CD4-positive, alpha-beta T cell treated with Interleukin-1 beta for 1 hour (primary cell): Measurements from ENCODE around the gene LAGE3.
"Not testable (repeated sequence)": the region's sequence is repeated elsewhere in the genome, so short reads cannot be mapped to it uniquely, and the experiment has no call there.

Source experiments
- DNase-seq, 2 donors: peaks; one replicate each; pipeline ENCODE4 v3.0.0-alpha.2; 2020 to 2022

The LAGE3 gene

DNA sequence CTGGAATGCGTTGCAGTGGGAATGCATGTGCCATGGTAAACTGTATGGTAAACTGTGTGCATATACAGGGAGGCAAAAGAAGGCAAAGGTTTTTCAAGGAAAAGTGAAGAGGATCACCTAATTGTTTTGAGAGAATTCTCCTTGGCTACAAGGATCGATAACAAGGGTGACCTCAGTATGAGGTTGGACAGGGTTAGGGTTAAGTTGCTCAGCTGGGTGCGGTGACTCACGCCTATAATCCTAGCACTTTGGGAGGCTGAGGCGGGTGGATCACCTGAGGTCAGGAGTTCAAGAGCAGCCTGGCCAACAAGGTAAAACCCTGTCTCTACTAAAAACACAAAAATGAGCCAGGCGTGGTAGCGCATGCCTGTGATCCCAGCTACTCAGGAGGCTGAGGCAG is 22.3 kb upstream of the LAGE3 start:
- not testable (repeated sequence) for DNase-seq

DNA sequence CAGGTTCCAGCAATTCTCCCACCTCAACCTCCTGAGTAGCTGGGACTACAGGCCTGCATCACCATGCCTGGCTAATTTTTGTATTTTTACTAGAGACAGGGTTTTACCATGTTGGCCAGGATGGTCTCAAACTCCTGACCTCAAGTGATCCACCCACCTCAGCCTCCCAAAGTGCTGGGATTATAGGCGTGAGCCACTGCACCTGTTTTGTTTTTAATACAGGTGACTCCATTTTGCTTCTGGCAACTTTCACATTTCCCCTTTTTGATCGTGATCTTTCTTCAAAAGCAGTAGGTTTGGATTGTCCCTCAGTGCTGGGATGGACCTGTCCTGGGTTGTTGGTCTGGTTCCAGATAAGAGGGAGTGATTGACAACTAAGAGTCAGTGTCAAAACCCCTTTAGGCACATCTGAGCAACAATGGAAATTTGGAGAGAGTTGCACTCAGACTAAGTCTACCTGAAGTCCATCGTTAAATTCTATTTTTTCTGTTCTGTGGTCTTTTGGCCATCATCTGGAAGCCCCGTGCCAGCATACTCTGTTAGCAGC is 17.6 kb upstream of the LAGE3 start:
- not testable (repeated sequence) for DNase-seq

DNA sequence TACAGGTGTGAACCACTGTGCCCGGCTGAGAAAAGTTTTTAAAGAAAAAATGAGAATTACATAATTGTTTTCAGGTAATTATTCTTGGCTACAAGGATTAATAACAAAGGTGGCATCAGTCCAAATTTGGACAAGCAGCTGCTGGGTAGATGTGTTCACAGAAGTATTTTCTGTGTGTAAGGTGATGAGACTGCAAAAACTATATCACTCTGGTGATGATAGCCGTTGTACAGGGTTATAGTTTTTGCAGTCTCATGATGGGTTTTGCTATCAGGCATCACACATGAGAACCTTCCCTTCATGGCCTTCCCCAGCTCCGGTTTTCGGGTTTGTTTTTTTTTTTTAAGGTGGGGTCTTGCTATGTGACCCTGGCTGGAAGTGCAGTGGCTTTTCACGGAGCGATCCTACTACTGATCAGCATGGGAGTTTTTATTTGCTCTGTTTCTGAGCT is 16.4 kb upstream of the LAGE3 start:
- DNase-seq, result no peak

DNA sequence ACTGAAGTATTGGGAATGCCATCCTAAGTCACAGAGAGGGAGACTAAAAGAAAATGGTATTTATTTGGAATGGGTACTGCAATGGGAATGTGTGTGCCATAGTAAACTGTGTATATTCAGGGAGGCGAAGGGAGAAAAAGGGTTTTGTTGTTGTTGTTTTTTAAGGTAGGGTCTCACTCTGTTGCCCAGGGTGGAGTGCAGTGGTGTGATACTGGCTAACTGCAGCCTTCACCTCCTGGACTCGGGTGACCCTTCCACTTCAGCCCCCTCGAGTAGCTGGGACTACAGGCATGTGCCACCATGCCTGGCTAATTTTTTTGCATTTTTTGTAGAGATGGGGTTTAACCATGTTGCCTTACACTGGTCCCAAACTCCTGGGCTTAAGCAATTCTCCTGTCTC is 15.6 kb upstream of the LAGE3 start:
- no peak for DNase-seq

DNA sequence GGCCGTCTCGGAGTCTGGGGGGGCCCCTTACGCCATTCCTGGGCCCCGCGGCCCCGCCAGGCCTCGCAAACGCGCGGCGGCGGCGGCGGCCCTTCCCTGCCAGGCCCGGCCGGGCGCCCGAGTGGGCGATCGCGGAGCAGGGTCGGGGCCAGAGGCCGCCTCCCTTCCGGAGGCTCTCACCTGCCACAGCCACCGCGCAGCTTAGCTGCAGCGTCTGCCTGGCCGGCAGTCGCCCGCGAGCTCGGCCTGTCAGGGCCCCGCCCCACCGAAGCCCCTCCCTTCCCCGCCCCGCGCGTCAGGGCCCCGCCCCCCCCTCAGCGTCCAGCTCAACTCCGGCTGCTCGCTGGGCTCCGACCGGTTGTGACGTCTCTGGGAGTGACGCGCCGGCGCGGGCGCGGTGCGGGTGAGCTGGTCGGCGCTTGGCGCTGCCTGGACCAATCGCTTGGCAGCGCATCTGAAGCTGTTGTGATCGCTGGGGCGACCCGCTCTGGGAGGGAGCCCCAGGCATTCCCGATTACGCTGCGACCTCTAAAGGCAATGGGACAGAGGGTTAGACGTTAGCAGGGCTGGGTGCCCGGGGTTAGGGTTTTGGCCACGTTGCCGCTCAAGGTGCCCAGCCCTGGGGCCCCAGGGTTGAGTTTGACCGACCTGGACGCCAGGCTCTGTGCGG is 11.5 kb upstream of the LAGE3 start, which contains the start of gene SLC10A3:
SLC10A3 (minus strand) TSS at position 216 of the 670 bp plus-strand sequence. CDS start 1,689 bp downstream, outside the sequence.
- DNase-seq, result peak; percentile 93 to 96

DNA sequence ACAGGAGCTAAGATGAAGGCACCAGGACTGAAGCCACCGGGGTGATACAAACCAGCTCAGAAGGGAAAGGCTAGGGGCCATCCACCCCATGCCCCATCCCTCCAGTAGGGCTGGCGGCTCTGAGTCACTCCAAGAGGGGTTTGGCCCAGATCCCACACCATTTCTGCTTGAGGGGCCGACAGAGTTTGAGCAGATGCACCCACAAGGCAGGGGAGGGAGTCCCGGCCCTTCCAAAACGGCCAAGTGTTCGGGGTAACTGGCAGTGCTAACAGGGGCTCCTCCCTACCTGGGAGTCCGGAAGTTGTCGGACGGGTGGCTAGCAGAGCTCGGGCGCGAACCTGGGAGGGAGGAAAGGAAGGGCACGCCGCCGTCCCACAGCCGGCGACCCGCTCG is 10.9 kb upstream of the LAGE3 start:
- no peak for DNase-seq

DNA sequence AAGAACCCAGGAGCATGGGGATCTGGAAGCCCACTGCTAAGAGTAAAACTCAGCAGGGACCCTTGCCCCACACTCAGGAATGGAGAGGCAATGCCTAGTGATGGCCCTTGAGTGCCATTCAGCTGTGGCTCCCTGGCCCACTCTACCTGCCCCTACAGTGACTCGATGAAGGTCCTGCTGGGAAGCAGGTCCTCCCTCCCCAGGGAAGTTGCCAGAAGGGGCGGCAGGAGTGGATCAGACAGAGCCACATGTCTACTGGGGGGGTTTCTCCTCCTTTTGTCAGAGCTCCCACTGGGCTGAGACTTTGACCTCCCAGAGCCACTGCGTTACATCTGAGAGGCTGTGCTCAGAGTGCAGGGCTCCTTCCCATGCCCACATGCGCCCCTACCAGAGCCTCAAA is 10.1 kb upstream of the LAGE3 start:
- no peak for DNase-seq

DNA sequence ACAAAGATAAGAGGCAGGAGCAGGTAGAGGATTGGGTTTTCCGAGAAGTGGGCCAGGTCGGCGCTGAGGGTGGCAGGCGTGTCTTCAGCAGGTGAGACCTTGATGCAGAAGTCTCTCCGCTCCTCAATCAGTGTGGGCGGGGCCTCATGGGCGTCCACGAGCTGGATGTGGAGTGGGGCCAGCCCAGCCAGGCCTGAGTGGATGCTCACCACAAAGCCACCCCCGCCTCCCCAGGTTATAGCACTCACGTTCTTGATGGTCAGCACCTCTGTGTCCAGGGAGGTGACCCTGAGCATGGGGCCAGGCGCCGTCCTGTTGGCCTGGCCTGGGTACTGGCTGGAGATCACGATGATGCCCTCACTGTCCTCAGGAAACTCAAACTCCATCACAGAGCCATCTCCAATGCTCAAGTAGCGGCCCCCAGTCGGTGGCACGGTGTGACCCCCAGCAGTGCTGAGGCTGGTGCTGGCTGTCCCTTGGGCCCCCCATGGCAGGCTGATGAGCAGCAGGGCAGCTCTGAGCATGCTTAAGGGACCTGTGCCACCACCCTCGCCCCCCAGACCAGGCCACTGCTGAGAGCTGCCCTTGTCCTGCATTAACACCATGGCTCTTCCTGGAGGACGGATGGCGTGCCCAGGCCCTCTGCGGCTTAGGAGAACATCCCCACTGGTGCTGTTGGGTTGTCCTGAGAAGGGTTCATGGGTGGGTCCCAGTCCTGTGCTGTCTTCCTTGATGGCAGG is 9.4 kb upstream of the LAGE3 start:
- DNase-seq, result no peak

DNA sequence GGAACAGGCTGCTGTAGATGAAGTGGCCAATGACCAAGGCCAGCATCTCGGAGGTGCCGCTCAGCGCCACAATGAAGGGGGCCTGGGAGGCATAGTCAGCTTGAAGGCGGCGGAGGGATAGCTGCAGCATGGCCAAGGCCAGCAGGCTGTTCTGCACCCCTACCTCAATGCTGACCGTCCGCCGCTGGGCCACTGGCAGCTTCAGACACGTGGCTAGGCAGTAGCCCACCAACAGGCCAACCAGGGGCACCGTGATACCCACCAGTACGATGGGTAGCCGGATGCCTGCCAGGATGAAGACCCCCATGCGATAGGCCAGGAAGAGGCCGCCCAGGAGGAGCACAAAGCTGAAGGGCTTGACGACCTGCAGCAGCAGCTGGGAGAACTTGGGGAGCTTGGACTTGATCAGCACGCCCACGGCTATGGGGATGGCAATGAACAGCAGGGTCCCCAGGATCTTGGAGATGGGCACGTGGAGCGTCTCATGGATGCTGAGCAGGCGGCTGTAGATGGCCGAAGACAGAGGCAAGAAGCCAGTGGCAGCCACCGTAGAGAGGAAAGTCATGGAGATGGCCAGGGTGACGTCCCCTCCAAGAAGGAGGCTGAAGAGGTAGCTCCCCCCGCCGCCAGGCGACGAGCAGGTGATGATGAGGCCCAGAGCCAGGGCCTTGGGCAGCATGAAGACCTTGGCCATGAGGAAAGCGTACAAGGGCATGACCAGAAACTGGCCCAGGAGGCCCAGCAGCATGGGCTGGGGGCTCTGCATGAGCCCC is 8.6 kb upstream of the LAGE3 start:
- DNase-seq, result no peak

DNA sequence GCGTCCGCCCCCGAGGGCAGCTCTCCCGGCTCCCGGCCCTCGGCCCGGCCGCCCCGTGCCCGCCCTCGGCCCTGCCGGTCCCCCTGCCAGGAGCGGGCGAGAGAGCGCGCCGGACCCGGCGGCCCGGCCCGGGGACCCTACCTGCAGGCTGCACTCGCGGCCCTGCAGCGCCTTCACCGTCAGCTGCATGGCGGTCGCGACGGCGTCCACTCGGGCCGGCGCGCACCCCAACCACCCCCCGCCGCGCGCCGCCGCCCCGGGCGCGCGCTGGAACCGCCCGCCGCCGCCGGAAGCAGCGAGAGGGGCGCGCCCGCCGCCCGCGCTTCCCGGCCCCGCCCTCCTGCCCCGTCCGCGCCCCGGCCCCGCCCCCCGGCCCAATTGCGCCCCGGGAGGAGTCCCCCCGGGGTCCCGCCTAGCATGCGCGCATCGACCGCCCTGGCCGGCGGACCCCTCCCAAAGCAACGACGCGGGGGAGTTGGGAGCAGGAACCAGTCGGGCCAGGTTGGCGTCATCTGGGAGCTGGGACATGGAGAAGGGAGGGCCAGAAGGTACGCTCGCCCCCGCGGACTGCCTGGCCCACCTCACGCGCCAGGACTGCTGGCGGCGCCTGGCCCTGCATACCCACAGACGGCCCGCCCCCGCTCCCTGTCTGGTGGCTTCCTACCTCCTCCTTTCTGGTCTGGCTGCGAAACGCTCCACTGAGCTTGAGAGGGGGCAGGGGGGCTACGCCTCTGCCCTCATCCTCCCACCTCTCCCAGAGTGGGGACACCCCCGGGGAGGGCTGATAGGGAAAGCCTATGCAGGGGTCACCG is 7.5 kb upstream of the LAGE3 start, which contains the start of gene UBL4A:
UBL4A (minus strand) TSS at position 220 of the 812 bp plus-strand sequence; CDS start at position 189, 31 bp downstream.
- DNase-seq, result peak; percentile 61 to 65

DNA sequence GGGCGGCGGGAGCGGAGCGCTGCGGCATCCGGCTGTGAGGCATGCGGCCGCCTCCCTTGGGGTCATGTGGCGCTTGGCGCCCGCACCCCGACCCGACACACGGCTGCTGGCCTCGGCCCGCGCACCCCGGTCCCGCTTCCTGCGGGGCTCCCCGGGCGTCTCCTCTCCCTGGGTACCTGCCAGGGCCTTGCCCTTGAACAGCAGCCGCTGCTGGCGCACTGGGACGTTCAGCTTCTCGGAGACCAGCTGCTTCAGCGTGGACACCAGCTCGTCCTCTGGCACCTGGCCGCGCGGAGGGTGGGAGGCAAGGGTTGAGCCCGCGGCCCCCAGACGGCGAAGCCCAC is 6.9 kb upstream of the LAGE3 start:
- DNase-seq, result peak in 1 of 2 donors; percentile 38

DNA sequence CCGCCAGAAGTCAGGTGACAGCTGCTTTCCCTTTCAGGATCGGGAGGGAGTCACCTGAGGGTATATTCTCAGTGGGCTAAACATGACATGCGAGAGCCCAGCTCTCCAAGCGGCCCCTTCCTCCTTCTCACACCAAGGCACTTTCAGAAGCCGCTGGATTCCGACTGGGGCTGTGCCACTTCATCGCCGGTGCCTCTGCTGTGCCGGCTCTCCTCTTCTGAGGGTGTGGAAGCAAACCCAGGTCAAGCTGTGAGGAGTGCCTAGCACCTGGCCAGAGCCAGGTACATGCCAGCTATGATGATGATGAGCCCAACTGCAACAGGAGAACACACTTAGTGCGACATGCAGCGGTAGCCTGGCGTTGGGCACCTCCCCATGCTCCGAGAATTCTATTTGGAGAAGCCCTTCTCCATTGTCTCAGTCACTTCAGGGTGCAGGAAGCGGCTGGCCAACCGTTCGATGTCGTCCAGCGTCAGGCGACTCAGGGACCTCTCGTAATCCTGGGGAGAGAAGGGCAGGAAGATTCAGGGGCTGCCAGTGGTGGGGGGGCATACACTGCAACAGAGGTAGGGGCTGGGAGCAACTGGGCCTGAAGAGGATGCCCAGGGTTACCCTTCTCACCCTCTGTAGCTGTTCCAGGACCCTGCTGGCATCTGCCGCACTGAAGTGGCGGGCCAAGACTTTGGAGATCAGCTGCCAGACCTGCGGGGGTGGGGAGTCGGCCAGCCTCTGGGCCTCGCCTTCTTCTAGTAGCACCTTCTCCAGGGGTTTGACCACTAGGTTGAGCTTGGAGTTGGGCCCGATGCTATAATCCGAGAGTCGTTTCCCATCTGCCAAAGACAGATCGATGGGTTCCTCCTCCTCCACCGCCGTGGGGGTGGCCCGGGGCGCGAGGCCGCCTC is 6.3 kb upstream of the LAGE3 start:
- no peak for DNase-seq

DNA sequence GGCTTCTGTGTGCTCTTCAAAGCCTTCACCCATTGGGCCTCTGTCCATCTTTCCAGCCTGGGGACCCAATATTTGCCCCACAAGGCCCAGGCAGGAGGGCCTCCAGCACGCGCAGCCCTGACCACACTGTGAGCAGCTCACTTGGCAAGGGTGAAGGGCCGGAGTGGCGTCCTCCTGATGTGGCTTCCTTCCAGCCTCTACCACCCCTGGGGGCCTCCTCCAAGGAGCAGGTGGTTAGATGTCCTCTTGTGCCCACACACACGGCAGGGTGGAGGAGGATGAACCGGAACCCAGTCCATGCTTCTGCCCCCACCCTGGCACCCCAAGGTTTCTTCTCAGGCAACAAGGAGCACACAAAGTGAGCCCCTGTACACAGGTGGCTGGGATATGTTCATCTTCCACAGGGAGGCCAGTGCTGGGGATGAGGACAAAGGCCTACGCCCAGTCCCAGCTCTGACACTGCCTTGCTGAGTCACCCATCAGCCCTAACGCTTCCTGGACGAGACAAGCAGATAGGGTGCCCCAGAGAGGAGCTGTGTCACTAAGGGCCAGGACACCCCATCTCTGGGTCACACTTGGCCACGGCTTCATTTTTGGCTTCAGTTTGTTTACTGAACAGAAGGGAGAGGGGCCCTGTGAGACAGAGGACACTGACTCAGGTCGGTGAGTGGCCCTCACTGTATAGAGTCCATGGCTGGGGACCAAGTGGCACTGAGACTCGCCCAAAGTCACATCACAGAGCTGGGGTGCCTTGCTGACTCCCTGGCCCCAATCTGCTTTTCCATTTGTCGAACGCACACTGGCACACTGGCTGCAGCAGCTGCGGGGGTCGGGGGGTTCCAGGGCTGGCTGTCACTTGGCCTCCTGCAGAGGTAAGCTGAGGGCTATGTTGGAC is 5.4 kb upstream of the LAGE3 start:
- DNase-seq, result peak in 1 of 2 donors; percentile 41

DNA sequence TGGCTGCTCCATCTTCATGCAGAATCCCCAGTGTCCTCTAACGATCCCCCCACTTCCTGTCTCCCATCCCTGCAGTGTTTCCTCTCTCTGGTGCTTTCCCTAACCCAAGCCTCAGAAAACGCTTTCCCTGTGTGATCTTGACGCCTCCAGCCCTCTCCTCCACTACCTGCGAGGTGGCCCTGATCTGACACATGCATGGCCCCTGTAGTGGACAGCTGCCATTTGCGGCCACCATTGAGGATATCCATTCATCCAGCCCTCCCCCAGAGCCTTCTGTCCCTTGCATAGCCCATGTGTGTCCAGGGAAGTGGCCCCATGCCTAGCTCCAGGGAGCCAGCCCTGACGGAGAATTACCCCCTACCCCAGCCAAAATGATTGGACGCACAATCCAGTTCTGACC is 4.2 kb upstream of the LAGE3 start:
- no peak for DNase-seq

DNA sequence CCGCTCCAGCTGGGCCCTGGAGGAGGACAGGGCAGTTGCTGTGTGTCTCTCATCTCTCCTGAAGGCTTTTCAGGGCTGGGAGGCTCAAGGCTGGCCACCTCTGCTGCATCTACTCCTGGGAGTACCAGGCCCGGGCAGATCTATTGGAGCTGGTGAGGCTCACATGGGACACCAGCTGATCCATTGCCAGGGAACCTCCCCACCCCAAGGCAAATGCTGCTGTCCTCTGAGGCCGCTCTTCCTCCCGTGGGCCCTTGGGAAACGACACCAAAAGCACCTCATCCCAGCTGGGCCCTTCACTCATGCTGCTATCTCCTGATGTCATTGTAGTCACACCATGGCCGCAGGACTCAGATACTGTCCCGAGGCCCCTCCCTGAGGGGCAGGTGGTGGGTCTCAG is 3.7 kb upstream of the LAGE3 start:
- DNase-seq, result no peak

DNA sequence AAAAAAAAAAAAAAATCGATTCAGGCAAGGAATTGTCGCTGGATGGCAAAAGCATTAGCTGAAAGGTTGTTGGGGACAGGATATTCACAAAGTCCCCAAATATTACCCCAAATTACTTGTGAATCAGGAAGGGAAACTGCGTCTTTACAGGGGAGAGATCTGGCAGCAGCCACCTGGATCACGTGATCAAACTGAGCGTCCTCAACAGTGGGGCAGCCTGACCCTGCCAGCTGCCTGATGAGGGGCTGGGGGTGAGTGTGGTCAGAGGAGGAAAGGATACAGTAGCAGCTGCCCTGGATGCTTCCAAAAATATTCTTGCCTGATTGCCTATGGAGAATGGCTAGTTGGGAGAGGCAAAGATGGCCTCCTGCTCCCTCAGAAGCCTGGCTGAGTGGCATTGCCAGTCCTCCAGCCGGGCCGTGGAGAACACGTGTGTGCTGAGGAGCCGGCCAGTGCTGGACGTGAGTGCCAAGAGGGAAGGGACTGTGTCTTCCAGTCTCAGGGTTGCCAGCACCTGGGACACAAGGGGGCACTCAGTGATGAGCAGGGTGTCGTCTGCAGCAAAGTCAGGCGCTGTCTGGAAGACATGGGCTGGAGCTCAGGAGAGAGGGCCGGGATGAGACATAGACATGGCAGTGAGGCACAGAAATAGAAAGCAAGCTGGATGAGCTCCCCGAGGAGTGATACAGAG is 3.0 kb upstream of the LAGE3 start:
- no peak for DNase-seq

DNA sequence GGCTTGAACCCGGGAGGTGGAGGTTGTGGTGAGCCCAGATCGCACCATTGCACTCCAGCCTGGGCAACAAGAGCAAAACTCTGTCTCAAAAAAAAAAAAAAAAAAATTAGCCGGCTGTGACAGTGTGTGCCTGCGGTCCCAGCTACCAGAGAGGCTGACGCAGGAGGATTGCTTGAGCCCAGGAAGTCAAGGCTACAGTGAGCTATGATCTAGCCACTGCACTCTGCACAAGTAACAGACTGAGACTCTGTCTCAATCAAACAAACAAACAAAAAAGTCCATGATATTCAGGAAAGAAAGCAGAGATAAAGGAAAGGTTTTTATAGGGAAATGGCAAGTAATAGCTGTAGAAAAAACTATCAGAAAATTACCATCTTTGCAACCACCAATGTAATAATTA is 2.1 kb upstream of the LAGE3 start:
- DNase-seq, result no peak

DNA sequence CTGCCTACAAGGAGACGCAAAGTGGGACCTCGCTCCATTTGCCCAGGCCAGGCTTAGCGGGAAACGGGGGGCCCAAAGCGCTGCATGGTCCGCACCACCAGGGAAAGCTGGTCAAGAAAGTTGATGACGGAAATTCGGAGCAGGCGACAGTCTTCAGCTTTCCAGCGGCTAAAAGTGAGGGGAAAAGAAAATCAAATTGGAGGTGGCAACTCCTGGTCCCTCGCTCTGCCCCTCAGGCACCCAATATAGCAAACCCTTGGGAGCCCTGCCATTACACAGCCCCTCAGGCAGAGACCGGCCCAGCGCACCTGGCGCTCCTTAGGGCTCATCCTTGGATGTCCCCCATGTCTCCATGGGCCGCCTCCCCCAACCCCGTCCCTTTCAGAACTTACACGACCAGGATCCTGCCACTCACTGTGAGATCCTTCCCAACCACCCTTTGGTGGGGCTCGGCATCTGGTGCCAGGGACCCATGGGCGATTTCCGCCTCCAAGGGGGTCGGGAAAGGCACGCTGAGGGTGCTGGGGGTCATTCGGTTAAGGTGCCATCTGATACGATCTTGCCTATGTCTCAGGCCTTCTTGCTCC is 1.1 kb downstream of the LAGE3 start:
- DNase-seq, result no peak

DNA sequence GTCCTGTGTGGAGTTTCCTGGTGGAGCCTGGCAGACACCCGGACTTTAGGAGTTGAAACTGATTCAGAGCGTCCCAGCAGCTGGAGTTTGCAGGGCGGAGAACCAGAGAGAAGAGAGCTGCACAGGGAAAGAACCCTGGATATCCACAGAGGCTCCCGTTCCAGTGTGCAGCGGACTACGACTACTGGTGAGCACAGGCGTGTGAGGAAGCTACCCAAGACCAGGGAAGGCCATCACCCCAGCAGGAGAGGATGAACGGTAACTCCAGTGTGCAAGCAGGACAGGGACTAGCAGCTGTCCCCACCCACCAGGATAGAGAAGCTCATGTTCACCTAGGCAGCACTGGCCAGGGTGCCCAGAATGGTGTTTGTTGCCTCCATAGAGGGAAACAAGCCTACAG is 2.3 kb downstream of the LAGE3 start:
- DNase-seq, result no peak
